Measurements from ENCODE around the gene TSPEAR.

DNA sequence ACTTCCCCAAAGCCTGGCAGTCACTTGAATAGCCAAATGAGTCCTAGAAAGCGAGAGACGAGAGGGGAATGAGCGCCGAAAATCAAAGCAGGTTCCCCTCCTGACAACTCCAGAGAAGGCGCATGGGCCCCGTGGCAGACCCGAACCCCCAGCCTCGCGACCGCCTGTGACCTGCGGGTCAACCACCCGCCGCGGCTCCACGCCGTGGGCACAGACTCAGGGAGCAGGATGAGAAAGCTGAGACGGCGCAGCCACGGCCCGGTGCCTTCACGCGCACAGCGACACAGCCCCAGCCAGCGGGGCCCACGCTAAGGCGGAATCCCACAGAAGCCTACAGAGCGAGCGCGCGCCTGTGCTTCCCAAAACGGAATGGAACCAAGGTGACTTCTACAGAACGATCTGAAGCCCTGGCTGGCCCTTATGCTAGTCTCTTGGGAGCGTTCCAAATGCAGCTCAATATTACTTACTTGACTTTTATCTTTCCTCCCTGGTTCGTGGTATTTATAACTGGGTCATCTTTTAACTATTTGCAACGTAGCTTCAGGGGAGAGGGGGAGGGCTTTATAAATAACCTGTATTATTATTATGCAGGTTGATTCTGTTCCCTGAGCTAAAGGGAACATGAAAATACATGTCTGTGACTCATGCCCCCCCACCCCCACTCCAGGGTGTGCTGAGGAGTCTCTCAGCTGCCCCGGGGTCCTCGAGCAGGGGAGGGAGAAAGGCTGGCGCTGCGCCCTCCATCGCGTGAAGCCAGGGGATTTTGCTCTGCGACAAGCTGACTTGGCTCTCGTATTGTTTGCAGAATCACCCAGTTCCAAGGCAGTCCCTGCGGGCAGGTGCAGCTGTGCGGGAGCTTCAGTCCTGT is 1.7 kb downstream of the TSPEAR start:
- TF ChIP-seq POLR2A (IDR thresholded peaks at IDR 0.05; ENCODE audit: extremely low read depth, insufficient read length), result no peak
- TF ChIP-seq, protein P1, sequence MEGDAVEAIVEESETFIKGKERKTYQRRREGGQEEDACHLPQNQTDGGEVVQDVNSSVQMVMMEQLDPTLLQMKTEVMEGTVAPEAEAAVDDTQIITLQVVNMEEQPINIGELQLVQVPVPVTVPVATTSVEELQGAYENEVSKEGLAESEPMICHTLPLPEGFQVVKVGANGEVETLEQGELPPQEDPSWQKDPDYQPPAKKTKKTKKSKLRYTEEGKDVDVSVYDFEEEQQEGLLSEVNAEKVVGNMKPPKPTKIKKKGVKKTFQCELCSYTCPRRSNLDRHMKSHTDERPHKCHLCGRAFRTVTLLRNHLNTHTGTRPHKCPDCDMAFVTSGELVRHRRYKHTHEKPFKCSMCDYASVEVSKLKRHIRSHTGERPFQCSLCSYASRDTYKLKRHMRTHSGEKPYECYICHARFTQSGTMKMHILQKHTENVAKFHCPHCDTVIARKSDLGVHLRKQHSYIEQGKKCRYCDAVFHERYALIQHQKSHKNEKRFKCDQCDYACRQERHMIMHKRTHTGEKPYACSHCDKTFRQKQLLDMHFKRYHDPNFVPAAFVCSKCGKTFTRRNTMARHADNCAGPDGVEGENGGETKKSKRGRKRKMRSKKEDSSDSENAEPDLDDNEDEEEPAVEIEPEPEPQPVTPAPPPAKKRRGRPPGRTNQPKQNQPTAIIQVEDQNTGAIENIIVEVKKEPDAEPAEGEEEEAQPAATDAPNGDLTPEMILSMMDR (IDR thresholded peaks at IDR 0.05; ENCODE audit: low read depth, low read length), result no peak
- TF ChIP-seq, protein P2, sequence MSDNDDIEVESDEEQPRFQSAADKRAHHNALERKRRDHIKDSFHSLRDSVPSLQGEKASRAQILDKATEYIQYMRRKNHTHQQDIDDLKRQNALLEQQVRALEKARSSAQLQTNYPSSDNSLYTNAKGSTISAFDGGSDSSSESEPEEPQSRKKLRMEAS (IDR thresholded peaks at IDR 0.05; ENCODE audit: low read depth, low read length), result no peak

All from NB4 (cell line).